ENCODE results near the gene SAP30L. TPM values are rescaled to one million over a fixed set of nuclear protein-coding genes. Genes with fewer than 3 reads are reported as not detected.

The SAP30L gene
- total and polyA plus RNA-seq, 2 donors (not counting 1 experiment from before 2014, with no cell fraction given): 26.6 to 31.5 TPM

GRCh38 chr5:154480847-154481246, 35.0 kb downstream of the SAP30L start:
- no peak overlapping the region for H3K4me2 ChIP-seq (ENCODE audit: extremely low read depth, insufficient read depth, low read length)
- no peak overlapping the region for H3K9ac ChIP-seq (ENCODE audit: insufficient read depth, low read length)
- no peak for DNase-seq (ENCODE audit: low read depth in 2 of 2)
- H3K4me1 ChIP-seq (ENCODE audit: control insufficient read depth, extremely low read depth, insufficient read depth, low read length): no peaks in the 10 kb centered on the region
- H3K4me3 ChIP-seq (replicated peaks in 1 of 4; ENCODE audit: control extremely low read depth in 1 of 4, insufficient read depth in 1 of 4, low read depth in 3 of 4, low read length in 4 of 4): no peak overlapping the region
- H3K27me3 ChIP-seq (ENCODE audit: control insufficient read depth, insufficient read depth, low read length): peaks cover 97% of the 10 kb centered on the region
- H3K27ac ChIP-seq (ENCODE audit: insufficient read depth, low read length): no peak overlapping the region
- TF ChIP-seq CTCF (conservative IDR thresholded peaks at IDR 0.05 in 1 of 2, IDR thresholded peaks at IDR 0.05 in 1 of 2; ENCODE audit: low read depth in 1 of 2, low read length in 2 of 2): no peak
- no peak for TF ChIP-seq EZH2 (IDR thresholded peaks at IDR 0.05; ENCODE audit: low read length, missing control alignments)
- H2AFZ ChIP-seq (ENCODE audit: low read length): no peak overlapping the region
- H3K9me3 ChIP-seq (ENCODE audit: control insufficient read depth, insufficient read depth, low read depth, low read length): no peaks in the 10 kb centered on the region
- H3K36me3 ChIP-seq (ENCODE audit: control insufficient read depth, insufficient read depth, low read length): no peaks in the 10 kb centered on the region
- no peaks in the 10 kb centered on the region for H4K20me1 ChIP-seq (ENCODE audit: control insufficient read depth, extremely low read depth, insufficient read depth, low read length)
- H3K79me2 ChIP-seq (ENCODE audit: control insufficient read depth, insufficient read depth, low read length): no peaks in the 10 kb centered on the region

GRCh38 chr5:154481584-154482381, 36.0 kb downstream of the SAP30L start:
- Histone ChIP-seq H3K9me3 (ENCODE audit: control insufficient read depth, insufficient read depth, low read depth, low read length) (no peaks in the 10 kb centered on the region), H3K4me3 (replicated peaks in 1 of 4; ENCODE audit: control extremely low read depth in 1 of 4, insufficient read depth in 1 of 4, low read depth in 3 of 4, low read length in 4 of 4) (no peak overlapping the region), H3K27ac (ENCODE audit: insufficient read depth, low read length) (no peak overlapping the region), H3K27me3 (ENCODE audit: control insufficient read depth, insufficient read depth, low read length) (peaks cover 97% of the 10 kb centered on the region), H3K4me1 (ENCODE audit: control insufficient read depth, extremely low read depth, insufficient read depth, low read length) (no peaks in the 10 kb centered on the region), H3K79me2 (ENCODE audit: control insufficient read depth, insufficient read depth, low read length) (no peaks in the 10 kb centered on the region), H3K36me3 (ENCODE audit: control insufficient read depth, insufficient read depth, low read length) (no peaks in the 10 kb centered on the region), H3K4me2 (ENCODE audit: extremely low read depth, insufficient read depth, low read length) (no peak overlapping the region), H3K9ac (ENCODE audit: insufficient read depth, low read length) (no peak overlapping the region), H4K20me1 (ENCODE audit: control insufficient read depth, extremely low read depth, insufficient read depth, low read length) (no peaks in the 10 kb centered on the region), H2AFZ (ENCODE audit: low read length) (no peak overlapping the region)
- TF ChIP-seq EZH2 (IDR thresholded peaks at IDR 0.05; ENCODE audit: low read length, missing control alignments) (peak; percentile 61), CTCF (conservative IDR thresholded peaks at IDR 0.05 in 1 of 2, IDR thresholded peaks at IDR 0.05 in 1 of 2; ENCODE audit: low read depth in 1 of 2, low read length in 2 of 2) (no peak)
- no peak for DNase-seq (ENCODE audit: low read depth in 2 of 2)

- H3K4me2 ChIP-seq (ENCODE audit: extremely low read depth, insufficient read depth, low read length): no peak overlapping the region
Measured at GRCh38 chr5:154482528-154483449, 37.0 kb downstream of the SAP30L start.

More at GRCh38 chr5:154482528-154483449, 37.0 kb downstream of the SAP30L start:
- no peak for TF ChIP-seq CTCF (conservative IDR thresholded peaks at IDR 0.05 in 1 of 2, IDR thresholded peaks at IDR 0.05 in 1 of 2; ENCODE audit: low read depth in 1 of 2, low read length in 2 of 2)
- no peak for TF ChIP-seq EZH2 (IDR thresholded peaks at IDR 0.05; ENCODE audit: low read length, missing control alignments)
- Histone ChIP-seq H3K79me2 (ENCODE audit: control insufficient read depth, insufficient read depth, low read length) (no peaks in the 10 kb centered on the region), H3K9ac (ENCODE audit: insufficient read depth, low read length) (no peak overlapping the region), H3K4me1 (ENCODE audit: control insufficient read depth, extremely low read depth, insufficient read depth, low read length) (no peaks in the 10 kb centered on the region), H3K27ac (ENCODE audit: insufficient read depth, low read length) (no peak overlapping the region), H3K36me3 (ENCODE audit: control insufficient read depth, insufficient read depth, low read length) (no peaks in the 10 kb centered on the region), H3K4me3 (replicated peaks in 1 of 4; ENCODE audit: control extremely low read depth in 1 of 4, insufficient read depth in 1 of 4, low read depth in 3 of 4, low read length in 4 of 4) (no peak overlapping the region), H3K27me3 (ENCODE audit: control insufficient read depth, insufficient read depth, low read length) (peaks cover 93% of the 10 kb centered on the region), H4K20me1 (ENCODE audit: control insufficient read depth, extremely low read depth, insufficient read depth, low read length) (no peaks in the 10 kb centered on the region), H2AFZ (ENCODE audit: low read length) (no peak overlapping the region), H3K9me3 (ENCODE audit: control insufficient read depth, insufficient read depth, low read depth, low read length) (no peaks in the 10 kb centered on the region)
- DNase-seq (ENCODE audit: low read depth in 2 of 2): no peak
